SIG-M5 treated with dmso at 0.1 percent for 504 hours (cell line): Measurements from ENCODE around the gene CD80.
"Not testable (repeated sequence)": the region's sequence is repeated elsewhere in the genome, so short reads cannot be mapped to it uniquely, and the experiment has no call there.

ENCODE experiments used
- DNase-seq: peaks from one replicate; lab custom pipeline; 2025; ENCODE audit not compliant: unreplicated experiment; lab: John Stamatoyannopoulos, UW

CD80 gene, protein sequence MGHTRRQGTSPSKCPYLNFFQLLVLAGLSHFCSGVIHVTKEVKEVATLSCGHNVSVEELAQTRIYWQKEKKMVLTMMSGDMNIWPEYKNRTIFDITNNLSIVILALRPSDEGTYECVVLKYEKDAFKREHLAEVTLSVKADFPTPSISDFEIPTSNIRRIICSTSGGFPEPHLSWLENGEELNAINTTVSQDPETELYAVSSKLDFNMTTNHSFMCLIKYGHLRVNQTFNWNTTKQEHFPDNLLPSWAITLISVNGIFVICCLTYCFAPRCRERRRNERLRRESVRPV

DNA sequence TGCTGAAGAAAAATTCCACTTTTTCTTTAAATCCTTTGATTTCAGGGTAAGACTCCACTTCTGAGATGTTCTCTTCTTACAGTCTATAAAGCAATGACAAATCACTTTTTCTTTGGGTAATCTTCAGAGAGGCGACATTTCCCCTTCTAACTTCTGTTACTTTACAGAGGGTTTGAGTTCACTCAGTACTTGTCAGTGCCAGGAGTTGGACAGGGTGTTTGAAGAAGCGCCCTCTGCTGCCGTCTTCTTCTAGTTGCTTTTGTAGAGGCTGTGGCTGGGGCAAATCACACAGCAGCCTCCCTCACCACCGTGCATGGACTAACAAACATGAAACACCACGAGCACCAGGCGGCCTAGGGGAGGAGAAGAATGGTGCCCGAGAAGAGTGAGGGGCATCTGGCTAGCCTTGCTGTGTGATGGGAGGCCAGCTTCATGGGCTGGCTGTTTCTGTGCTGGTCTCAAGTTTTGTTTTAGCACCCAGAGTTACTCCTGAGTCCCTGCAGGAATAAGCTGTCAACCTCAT, at the start of gene CD80:
Gene CD80 (minus strand): TSS at position 174 of the 523 bp plus-strand sequence. CDS start 1,886 bp downstream, outside the sequence.
- peak; percentile 87 for DNase-seq

DNA sequence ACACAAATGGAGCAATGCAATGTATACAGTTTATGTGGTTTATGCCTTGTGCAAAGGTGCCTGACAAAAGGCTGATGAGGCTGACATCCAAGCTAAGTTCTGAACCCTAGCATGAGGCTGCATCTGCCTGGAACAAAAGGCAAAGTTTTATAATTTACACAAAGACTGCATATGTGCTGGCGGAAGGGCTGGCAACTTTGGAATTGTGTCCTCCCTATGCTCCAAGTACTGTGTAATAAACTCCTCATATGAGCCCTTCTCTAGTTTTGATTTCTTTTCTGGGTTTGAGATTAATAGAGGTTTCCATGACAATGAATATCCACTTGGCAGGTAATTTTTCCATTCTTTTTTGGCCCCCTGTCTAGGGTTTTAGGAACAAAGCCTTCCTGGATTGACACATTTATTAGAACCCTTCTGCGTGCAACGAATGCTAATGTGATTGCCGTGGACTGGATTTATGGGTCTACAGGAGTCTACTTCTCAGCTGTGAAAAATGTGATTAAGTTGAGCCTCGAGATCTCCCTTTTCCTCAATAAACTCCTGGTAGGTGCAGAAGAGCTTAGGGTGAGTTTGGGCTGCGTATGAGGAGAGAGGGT, 49.1 kb upstream of the CD80 start:
- no peak for DNase-seq

DNA sequence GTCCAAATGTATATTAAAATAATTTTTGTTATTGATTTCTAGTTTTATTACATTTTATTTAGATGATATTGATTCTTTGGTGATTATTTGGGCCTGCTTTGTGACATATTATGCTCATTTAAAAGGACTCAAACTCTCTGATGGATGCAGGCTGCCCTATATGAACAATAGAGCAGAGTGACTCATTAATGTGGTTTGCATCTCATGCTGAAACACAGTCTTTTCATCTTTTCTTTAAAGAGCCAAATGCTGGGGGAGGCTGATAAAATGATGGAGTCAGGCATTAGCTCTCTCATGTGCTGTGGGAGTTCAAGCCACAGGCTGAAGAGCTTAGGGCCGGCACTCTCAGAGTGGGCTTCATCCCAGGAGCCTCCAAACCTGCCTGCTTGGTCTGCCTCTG, 45.5 kb upstream of the CD80 start:
- DNase-seq: no peak

DNA sequence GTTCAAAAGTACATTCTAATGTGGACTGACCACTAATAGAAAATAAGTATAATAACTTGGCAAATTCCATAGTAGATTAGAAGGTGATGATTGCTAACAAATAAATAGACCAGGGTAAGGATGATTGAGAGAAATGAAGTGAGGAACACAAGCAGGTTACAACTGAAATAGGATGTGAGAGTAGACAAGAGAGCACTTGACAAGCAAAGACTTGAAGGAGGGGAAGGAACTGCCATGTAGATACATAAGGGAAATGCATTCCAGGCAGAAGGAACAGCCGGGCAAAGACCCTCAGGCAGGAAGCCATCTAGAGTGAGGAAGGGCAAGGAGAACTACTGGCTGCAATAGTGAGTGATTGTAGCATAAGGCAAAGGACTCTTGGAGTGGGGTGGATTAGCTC, 43.3 kb upstream of the CD80 start:
- no peak for DNase-seq

DNA sequence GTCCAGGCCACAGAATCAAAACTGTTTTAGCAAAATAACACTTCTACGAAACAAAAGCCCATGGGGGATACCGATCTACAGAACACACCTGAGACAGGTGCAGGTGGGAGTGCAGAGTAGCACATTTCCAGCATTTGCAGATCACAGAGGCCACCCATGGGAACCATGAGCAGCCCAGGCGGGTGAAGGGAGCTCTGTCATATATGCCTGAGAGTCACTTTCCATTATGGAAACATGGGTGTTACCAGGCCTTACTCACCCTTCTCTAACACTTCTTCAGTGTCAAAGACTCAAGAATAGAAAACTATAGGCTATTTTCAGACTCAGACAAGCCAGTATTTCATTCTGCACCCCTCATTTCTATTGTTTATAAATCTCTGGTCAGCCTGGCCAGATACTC, 41.7 kb upstream of the CD80 start:
- DNase-seq: no peak

DNA sequence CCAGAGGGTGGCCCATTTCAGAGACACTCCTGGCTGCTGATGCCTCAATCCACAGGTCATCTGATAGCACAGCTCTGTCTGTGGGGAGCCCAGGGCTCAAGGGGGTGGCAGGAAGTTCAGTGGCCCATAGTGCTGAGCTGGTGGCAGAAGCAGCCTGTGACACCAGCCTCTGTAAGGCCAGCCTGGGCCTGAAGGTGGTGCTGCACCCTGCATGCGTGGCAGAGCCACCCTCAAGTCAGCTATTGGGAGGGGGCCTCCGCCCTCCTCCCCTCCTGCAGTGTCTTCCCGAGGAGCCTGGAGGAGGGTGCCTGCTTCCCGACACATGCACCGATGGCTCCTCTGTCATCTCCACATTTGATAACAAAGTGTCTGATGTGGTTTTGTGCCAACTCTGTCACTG, 41.3 kb upstream of the CD80 start:
- no peak for DNase-seq

DNA sequence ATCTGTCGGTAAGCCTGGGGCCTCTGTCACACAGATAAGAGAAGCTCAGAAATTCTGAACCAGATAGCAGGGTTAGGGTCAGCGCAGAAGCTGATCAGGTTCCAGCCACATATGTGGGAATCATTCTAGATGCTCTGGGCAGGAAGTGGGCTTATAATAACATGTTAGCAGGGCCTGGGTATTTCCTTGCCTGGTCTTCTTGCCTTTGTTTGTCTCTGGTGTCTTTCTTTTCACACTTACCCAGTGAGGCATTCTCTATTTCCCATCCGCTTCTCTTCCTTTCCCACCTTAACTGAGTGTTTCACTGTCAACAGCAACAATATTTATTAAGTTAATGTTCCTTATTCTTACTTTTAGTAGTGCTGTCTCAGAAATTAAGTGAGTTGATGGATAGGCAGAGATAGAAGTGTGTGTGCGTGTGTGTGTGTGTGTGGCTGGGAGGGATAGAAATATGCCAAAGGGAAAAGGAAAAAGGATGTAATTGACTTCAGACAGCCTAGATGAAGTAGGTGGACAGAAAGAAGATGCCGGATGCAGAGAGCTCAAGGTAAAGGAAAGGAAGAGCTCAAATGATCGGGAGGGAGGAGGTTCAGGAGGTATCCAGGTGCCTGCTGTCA, 40.3 kb upstream of the CD80 start:
- no peak for DNase-seq

DNA sequence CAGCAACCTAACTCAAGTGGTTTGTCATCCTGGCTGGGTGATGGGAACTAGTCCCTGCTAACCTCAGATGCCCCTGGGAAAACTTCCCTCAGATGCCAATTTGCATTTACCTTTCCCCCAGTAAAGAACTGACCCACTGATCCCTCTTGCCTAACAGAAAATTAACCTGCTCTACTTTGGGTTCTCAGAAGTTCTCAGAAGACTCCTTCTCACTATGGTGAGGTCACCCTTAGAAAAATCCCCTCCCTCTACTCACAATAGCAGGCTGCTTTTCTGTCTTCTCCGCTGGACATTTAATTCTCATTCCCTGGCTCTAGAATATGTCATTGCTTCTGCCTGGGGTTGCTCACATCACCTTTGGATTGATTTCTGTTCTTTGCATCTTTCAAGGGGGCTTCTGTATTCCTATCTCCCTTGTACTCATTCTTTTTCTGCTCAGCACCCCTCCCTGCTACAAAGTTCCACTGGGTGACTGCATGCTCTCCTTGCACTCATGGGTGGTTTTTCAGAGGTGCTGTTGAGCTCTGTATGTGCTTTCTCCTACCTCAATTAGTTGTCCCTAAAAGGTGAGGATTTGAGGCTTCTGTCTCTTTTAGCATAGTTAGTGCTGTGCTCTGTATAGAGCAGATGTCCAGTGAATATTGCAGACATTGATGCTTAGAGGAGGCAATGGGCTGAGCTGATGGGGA, 39.1 kb upstream of the CD80 start:
- no peak for DNase-seq

DNA sequence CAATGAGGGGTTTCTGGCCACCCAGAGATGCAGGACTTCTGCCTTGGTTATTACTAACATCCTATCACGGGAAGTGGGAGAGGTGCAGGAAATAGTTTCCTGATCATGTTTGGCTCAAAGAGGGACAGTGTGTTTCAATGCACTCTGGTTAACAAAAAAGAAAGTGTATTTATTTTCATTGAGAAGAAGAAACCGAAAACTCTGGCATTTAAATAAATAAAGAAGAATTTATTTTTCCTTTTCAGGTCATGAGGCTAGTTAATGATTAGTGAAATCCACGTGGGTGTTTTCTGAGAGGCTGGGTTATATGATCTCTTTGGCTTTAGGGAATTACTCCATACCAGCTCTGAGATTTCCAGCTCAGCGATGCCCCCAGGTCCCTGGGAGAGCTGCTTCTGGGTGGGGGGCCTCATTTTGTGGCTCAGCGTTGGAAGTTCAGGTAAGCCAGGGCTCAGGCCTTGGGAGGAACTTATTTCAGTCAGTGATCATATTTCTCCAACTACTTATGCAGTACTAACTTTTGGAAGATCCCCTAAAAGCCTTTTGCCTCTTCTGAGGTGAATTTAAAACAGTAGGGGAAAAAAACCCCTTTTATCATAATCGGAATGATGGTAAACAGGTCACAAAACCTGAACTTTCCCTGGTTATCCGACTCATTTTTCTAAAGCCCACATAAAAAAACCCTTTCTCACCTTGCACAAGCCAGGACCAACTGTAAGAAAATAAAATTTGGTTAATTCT, 38.3 kb upstream of the CD80 start, which contains the start of gene PLA1A:
Gene PLA1A (plus strand): TSS at position 338 of the 741 bp plus-strand sequence. CDS start 29 bp downstream, at position 367.
- no peak for DNase-seq

DNA sequence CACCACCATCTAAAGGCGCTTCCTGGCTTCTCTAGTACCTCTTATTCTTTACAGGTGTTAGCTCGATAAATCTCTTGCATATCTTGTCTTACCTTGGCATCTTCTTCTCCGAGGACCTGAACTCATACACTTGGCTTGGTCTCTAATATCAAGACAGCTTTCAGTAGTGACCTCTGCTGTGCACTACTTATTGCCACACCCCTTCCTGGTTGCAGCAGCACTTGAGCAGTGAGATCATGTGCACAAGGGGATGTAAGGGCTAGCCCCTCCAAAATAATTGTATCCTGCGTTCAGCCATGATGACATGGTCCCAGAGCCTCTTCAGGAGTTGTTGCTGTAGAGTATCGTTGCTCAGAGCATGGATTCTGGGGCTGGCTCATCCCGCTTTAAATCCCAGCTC, 37.0 kb upstream of the CD80 start:
- DNase-seq: no peak

DNA sequence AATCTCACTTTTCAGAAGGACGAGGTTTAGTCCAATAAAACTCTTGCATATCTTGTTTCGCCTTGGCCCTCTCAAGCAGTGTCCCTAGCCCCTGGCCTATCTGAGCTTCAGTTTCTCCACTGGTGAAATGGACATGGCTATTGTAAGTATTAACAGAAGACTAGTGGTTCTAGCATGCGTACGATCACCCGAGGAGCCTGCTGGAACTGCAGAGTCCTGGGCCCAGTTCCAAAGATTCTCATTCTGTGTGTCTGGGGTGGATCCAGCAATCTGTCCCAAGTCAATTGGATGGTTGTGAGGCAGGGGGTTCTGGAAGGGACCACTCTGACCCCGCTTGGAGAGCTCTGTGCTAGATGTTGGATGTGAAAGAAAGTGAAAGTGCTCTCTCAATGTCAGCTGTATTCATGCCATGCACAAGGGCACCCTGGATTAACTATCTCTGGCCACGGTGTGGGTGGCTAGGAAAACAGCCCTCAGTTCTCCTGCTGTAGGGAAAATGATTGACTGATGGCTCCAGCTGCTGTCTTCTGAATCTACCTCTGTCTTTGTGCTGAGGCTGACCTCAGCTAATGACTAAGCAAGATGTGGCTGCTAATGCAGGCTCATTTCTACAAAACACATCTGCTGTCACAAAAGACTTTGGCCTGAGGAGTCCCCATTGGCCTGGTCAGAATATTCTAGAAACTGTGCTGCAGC, 36.4 kb upstream of the CD80 start:
- DNase-seq: no peak

DNA sequence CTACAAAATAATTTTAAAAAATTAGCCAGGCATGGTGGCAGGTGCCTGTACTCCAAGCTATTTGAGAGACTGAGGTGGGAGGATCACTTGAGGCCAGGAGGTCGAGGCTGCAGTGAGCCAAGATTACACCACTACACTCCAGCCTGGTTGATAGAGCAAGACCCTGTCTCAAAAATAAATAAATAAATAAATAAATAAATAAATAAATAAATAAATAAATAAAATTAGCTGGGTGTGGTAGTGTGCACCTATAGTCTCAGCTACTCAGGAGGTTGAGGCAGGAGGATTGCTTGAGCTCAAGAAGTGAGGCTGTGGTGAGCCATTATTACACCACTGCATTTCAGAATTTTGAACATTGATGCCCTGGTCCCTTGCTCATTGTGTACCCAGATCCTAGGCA, 35.5 kb upstream of the CD80 start:
- not testable (repeated sequence) for DNase-seq

DNA sequence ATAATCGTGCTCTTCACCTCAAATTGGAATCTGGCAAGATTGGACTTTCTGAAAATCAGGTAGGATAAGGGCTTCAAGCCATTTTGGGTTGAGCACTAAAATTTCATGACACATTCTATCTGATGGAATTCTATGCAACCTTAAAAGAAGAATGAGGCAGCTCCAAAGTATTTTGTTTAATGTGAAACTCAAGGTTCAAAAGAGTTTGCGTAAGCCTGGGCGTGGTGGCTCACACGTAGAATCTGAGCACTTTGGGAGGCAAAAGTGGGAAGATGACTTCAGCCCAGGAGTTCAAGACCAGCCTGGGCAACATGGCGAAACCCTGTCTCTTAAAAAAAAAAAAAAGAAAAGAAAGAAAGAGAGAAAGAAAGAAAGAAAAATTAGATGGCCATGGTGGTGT, 34.7 kb upstream of the CD80 start:
- DNase-seq: no peak

DNA sequence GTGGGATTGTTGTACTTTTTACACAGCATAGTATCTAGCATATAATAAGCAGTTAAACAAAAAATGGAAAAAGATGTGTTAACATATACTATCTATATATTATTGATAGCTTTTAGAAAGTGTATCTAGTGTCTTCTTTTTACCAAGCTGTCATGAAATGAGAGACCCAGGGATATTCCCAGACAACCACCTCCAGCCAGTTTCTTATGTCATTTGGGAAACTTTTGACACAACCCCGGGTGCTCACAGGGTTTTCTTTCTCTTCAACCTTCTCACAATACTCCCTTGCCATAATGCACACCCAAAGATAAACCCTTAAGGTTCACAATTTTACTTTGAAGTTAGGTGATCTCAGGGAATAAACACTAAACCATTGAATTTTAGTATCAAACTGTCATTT, 33.4 kb upstream of the CD80 start:
- no peak for DNase-seq

DNA sequence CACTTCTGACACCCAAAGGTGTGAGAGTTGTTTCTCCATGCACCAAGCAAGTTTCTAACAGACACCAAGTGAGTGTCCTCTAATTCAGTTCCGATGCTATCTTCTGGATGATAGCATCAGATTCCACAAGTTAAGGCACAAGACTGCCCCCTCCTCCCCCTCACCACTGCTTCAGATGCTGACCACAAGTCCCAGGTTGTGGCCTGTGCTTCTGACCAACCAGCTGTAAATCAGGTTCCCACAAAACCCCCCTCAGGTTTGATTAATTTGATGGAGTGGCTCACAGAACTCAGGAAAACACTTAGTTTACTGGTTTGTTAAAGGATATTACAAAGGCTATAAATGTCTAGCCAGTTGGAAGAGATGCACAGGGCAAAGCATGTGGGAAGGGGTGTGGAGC, 31.3 kb upstream of the CD80 start:
- no peak for DNase-seq

DNA sequence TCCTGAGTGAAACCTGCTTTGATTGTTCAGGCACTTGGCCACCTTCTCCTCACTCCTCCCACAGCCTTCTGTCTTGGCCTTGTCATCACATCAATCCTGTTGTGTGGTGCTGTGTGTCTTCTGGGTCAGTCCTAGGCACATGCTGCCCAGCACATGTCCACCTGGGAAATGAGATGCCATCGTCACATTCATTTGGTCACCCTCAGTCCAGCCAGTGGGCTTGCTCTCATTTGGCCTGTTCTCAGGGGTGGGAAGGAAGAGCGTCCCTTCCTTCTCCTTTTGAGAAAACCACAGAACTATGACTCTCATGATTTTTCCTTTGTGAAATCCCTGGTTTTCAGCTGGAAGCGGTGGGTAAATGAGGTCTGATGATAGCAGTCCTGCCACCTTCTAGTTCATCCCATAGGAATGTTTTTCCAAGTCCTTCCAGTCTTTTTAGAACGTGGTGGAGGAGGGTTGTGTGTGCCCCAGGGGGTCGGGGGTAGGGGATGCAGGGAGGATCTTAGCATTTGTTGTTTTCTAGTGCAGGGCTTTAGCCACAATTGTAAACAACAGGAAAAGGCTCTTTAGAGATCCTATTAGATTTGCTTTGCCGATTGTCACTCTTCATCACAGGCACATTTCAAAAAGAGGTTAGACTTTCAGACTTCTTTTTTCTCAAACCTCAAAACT, 29.8 kb upstream of the CD80 start:
- no peak for DNase-seq

DNA sequence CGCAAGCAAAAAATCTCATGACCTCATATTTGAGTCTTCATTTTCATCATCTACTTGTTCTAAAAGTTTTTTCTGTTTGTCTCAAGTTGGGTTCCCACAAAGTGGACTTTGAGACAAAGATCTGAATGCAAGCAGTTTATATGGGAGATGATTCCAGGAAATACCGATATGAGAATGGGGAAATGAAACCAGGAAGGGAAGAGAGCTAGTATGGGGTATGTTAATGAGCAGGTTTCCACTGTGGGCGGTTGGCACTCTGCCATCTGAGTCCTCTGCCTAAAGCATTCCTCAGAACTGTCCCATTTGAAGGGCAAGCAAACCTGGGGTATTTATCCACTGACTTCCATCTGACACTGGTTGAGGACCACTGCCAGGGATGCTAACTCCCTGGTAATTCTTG, 28.7 kb upstream of the CD80 start:
- DNase-seq: peak; percentile 61

DNA sequence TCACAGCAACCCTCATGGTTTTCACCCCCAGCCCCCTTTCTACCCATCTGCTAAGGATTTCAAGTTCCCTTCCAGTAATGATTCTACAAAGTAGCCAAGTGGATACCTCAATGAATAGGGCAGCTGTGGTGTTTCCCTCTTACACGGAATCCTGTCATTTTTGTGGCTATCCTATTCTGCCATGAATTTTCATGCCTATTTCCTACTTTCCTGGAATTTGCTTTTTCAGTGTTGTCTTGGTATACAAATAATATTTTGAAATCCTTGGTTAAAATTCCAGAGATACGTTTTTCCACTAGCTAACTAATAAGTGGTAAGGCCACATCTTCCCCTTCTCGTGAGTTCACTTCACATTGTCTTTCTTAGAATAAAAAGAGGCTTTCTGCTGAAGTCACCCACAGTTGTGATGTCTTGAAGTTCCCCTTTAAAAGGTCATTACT, 27.3 kb upstream of the CD80 start:
- DNase-seq: no peak

DNA sequence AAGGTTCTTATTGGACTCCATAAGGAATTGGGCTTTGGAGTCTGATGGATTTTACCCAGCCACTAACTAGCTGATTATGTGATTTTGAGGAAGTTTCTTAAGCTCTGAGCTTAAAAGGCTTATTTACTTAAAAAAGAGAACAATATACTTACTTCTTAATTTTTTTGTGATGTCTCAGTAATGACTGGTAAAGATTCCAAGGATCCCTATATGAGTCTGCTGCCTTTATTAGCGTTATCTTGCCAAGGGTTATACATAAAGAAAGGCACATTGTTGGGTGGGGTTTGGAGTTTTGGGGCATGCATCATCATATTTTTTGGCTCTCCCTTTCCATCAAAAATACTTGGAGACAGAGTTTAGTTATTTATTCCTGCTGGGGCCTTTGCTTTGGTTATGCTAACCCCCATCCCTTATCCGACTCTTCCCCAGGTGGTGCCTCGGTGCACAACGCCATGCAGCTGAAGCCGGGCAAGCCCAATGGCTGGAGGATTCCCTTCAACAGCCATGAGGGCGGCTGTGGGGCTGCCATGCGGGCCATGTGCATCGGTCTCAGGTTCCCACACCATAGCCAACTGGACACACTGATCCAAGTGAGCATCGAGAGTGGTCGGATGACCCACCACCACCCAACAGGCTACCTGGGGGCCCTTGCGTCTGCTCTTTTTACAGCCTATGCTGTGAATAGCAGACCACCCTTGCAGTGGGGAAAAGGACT, 26.6 kb upstream of the CD80 start:
- no peak for DNase-seq
